H9 (cell line): ENCODE measurements around the gene DNAJC9. TPM values are rescaled to one million over a fixed set of nuclear protein-coding genes. Genes with fewer than 3 reads are reported as not detected.

Source experiments
- DNase-seq: peaks from one replicate; pipeline ENCODE4 v3.0.0-alpha.2; 2017
- H2AFZ ChIP-seq: one replicate; pipeline ENCODE4 v1.6.1; 2013; ENCODE audit warnings: mild to moderate bottlenecking, low read length, control low read depth, moderate library complexity
- H2AK5ac ChIP-seq: 2 replicates; pipeline ENCODE4 v1.6.1; 2013; ENCODE audit warnings: low read length, control low read depth, mixed read lengths; ENCODE audit not compliant: insufficient read length
- H2BK120ac ChIP-seq: one replicate; pipeline ENCODE4 v1.6.1; 2013; ENCODE audit warnings: low read depth, mild to moderate bottlenecking, low read length, control low read depth, inconsistent platforms; ENCODE audit not compliant: poor library complexity, severe bottlenecking
- H2BK12ac ChIP-seq: 2 replicates; pipeline ENCODE4 v1.6.1; 2013; ENCODE audit warnings: low read length, control low read depth, mixed read lengths, low read depth; ENCODE audit not compliant: insufficient read length
- H2BK15ac ChIP-seq: 2 replicates; pipeline ENCODE4 v1.6.1; 2013; ENCODE audit warnings: low read depth, low read length, control low read depth
- H2BK20ac ChIP-seq: one replicate; pipeline ENCODE4 v1.6.1; 2013; ENCODE audit warnings: low read depth, mild to moderate bottlenecking, low read length, control low read depth, inconsistent platforms; ENCODE audit not compliant: poor library complexity, severe bottlenecking
- H2BK5ac ChIP-seq: 2 replicates; pipeline ENCODE4 v1.6.1; 2013; ENCODE audit warnings: low read length, control low read depth, mixed read lengths; ENCODE audit not compliant: insufficient read length
- H3K14ac ChIP-seq: 2 replicates; pipeline ENCODE4 v1.6.1; 2013; ENCODE audit warnings: low read length, control low read depth; ENCODE audit not compliant: insufficient read depth
- H3K18ac ChIP-seq: 2 replicates; pipeline ENCODE4 v1.6.1; 2013; ENCODE audit warnings: low read depth, mild to moderate bottlenecking, mixed read lengths, low read length, control low read depth; ENCODE audit not compliant: insufficient read length
- H3K23ac ChIP-seq: 2 replicates; pipeline ENCODE4 v1.6.1; 2013; ENCODE audit warnings: low read length, control low read depth, mixed read lengths, low read depth; ENCODE audit not compliant: insufficient read length
- H3K23me2 ChIP-seq: 2 replicates; pipeline ENCODE4 v1.6.1; 2013; ENCODE audit warnings: low read depth, mild to moderate bottlenecking, mixed read lengths, low read length, control low read depth; ENCODE audit not compliant: insufficient read length, poor library complexity, severe bottlenecking
- H3K27ac ChIP-seq: 2 replicates; pipeline ENCODE4 v1.5.1; 2013; ENCODE audit warnings: low read length, control low read depth, mixed read lengths, low read depth; ENCODE audit not compliant: insufficient read length
- H3K27me3 ChIP-seq: 2 replicates; pipeline ENCODE4 v1.6.1; 2013; ENCODE audit warnings: low read length, control low read depth, inconsistent platforms; ENCODE audit not compliant: insufficient read depth
- H3K4ac ChIP-seq: 2 replicates; pipeline ENCODE4 v1.6.1; 2013; ENCODE audit warnings: low read depth, mild to moderate bottlenecking, control low read depth, inconsistent platforms, low read length, moderate library complexity
- H3K4me1 ChIP-seq: 2 replicates; pipeline ENCODE4 v1.6.1; 2013; ENCODE audit warnings: low read length, control low read depth, inconsistent platforms; ENCODE audit not compliant: insufficient read depth
- H3K4me2 ChIP-seq: 2 replicates; pipeline ENCODE4 v1.6.1; 2013; ENCODE audit warnings: low read length, control low read depth, mixed read lengths; ENCODE audit not compliant: insufficient read length, insufficient read depth
- H3K56ac ChIP-seq: 2 replicates; pipeline ENCODE4 v1.6.1; 2013; ENCODE audit warnings: low read depth, mild to moderate bottlenecking, mixed read lengths, low read length, control low read depth; ENCODE audit not compliant: insufficient read length
- H3K79me1 ChIP-seq: 2 replicates; pipeline ENCODE4 v1.6.1; 2013; ENCODE audit warnings: low read depth, mild to moderate bottlenecking, moderate library complexity, low read length, control low read depth, inconsistent platforms; ENCODE audit not compliant: insufficient read depth, poor library complexity, severe bottlenecking
- H3K79me2 ChIP-seq: 2 replicates; pipeline ENCODE4 v1.6.1; 2013; ENCODE audit warnings: low read length, control low read depth, inconsistent platforms; ENCODE audit not compliant: insufficient read depth
- H3K9ac ChIP-seq: 2 replicates; pipeline ENCODE4 v1.6.1; 2013; ENCODE audit warnings: low read length, control low read depth, mixed read lengths; ENCODE audit not compliant: insufficient read length; ENCODE audit errors: extremely low read depth
- H3K9me3 ChIP-seq: one replicate; pipeline ENCODE4 v1.6.1; 2013; ENCODE audit warnings: low read depth, low read length, inconsistent platforms; ENCODE audit not compliant: control insufficient read depth
- H3T11ph ChIP-seq: one replicate; pipeline ENCODE4 v1.6.1; 2013; ENCODE audit warnings: mild to moderate bottlenecking, low read length, control low read depth, inconsistent platforms
- H4K20me1 ChIP-seq: one replicate; pipeline ENCODE4 v1.6.1; 2013; ENCODE audit not compliant: control insufficient read depth, insufficient read length, insufficient read depth
- H4K5ac ChIP-seq: 2 replicates; pipeline ENCODE4 v1.6.1; 2013; ENCODE audit warnings: low read depth, mild to moderate bottlenecking, mixed read lengths, low read length, control low read depth; ENCODE audit not compliant: insufficient read length
- H4K8ac ChIP-seq: replicated peaks from 2 replicates; pipeline ENCODE4 v1.6.1; 2013; ENCODE audit warnings: low read length, control low read depth, mixed read lengths, low read depth; ENCODE audit not compliant: insufficient read length
- H4K91ac ChIP-seq: 2 replicates; pipeline ENCODE4 v1.6.1; 2013; ENCODE audit warnings: low read depth, mild to moderate bottlenecking, moderate library complexity, mixed read lengths, low read length, control low read depth; ENCODE audit not compliant: insufficient read length
- H3K27ac Mint-ChIP-seq, 3 experiments: 2 replicates in 2 of 3; 3 replicates in 1 of 3; pipeline ENCODE4 v1.8.0; 2020 to 2021; ENCODE audit warnings: mixed read lengths in 3 of 3, mild to moderate bottlenecking in 1 of 3, moderate library complexity in 1 of 3
- H3K27me3 Mint-ChIP-seq: 2 replicates; pipeline ENCODE4 v1.8.0; 2021; ENCODE audit warnings: low read depth, mild to moderate bottlenecking, moderate library complexity, mixed read lengths
- H3K36me3 Mint-ChIP-seq, 3 experiments: 2 replicates in 2 of 3; 3 replicates in 1 of 3; pipeline ENCODE4 v1.8.0; 2020 to 2021; ENCODE audit warnings: low read depth in 3 of 3, mixed read lengths in 3 of 3; ENCODE audit not compliant: insufficient read depth in 1 of 3
- H3K4me1 Mint-ChIP-seq, 2 experiments: 2 replicates each; pipeline ENCODE4 v1.8.0; 2020; ENCODE audit warnings: mixed read lengths in 2 of 2
- H3K4me3 Mint-ChIP-seq, 2 experiments: 2 replicates in 1 of 2; 3 replicates in 1 of 2; pipeline ENCODE4 v1.8.0; 2020 to 2021; ENCODE audit warnings: mild to moderate bottlenecking in 2 of 2, mixed read lengths in 2 of 2, moderate library complexity in 1 of 2
- H3K9me3 Mint-ChIP-seq, 2 experiments: 2 replicates in 1 of 2; 3 replicates in 1 of 2; pipeline ENCODE4 v1.8.0; 2020; ENCODE audit warnings: mild to moderate bottlenecking in 2 of 2, mixed read lengths in 2 of 2, moderate library complexity in 1 of 2
- WGBS: extraction: QIAGEN DNeasy Blood & Tissue Kit; methylation state at CpG from one replicate; pipeline ENCODE4 v1.1.7; 2013; ENCODE audit warnings: missing lambda C conversion rate, low lambda C conversion rate, mixed read lengths; ENCODE audit not compliant: insufficient read length; ENCODE audit errors: extremely low coverage; 5-methylcytosine and 5-hydroxymethylcytosine counted together
- total RNA-seq: library from RNA; stranded (reverse); gene quantifications from 2 replicates; pipeline ENCODE4 v1.2.1, GENCODE V29; 2021
- TF ChIP-seq, protein P1 (sequence below): fragments of 200-600 bp; sonication (generic); conservative IDR thresholded peaks from 3 replicates; pipeline ENCODE4 v1.8.0; 2021; ENCODE audit warnings: antibody characterized with exemption, mild to moderate bottlenecking

Gene DNAJC9
- total RNA-seq, 1 experiment from 2014 or later: 45.7 TPM

DNA sequence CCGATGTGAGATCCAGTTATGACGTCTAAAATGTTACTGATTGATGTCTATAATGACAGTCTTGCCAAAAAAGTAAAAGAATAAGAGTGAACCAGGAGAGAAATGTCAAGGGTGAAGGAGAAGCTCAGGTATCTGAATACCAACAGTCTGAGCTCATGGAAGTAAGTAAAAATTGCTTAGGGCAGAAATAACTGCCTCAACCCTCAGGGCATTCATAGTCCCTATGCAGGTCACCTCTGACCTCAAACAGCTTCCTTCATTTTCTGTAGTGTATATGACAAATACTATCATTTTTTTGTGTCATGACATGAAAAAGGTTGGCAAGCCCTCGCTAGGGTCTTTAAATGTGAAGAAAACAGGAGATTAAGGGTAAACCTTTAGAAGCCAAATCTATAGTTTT is 46.4 kb upstream of the DNAJC9 start:
- H3K36me3 Mint-ChIP-seq: no peaks in the 10 kb centered on the region; a peak in 2 of 7 replicates
- Histone ChIP-seq H4K5ac (no peak overlapping the region), H2AFZ (no peak overlapping the region), H3K4ac (no peak overlapping the region), H2BK5ac (no peak overlapping the region), H3K14ac (no peak overlapping the region), H4K20me1 (no peaks in the 10 kb centered on the region), H3K9ac (no peak overlapping the region), H3K56ac (no peak overlapping the region), H3K79me2 (no peaks in the 10 kb centered on the region), H3K9me3 (no peaks in the 10 kb centered on the region), H3K79me1 (no peaks in the 10 kb centered on the region), H3K4me2 (no peak overlapping the region), H2BK15ac (no peak overlapping the region), H3K23ac (no peak overlapping the region), H3T11ph (no peak overlapping the region), H2BK120ac (no peak overlapping the region), H3K18ac (no peak overlapping the region), H4K8ac (no peak overlapping the region), H2BK12ac (no peak overlapping the region), H3K4me1 (no peaks in the 10 kb centered on the region), H2BK20ac (no peak overlapping the region), H3K27ac (no peak overlapping the region), H3K27me3 (no peaks in the 10 kb centered on the region), H4K91ac (no peak overlapping the region), H2AK5ac (no peak overlapping the region), H3K23me2 (no peaks in the 10 kb centered on the region)
- no peaks in the 10 kb centered on the region for H3K4me1 Mint-ChIP-seq
- no CpG with 5 or more reads among the region's 3 CpGs for WGBS
- DNase-seq: no peak
- H3K9me3 Mint-ChIP-seq: peaks cover 12 to 14% of the 10 kb centered on the region in 2 experiments
- peaks cover 15% of the 10 kb centered on the region for H3K27me3 Mint-ChIP-seq
- no peak overlapping the region for H3K4me3 Mint-ChIP-seq
- TF ChIP-seq, protein P1, sequence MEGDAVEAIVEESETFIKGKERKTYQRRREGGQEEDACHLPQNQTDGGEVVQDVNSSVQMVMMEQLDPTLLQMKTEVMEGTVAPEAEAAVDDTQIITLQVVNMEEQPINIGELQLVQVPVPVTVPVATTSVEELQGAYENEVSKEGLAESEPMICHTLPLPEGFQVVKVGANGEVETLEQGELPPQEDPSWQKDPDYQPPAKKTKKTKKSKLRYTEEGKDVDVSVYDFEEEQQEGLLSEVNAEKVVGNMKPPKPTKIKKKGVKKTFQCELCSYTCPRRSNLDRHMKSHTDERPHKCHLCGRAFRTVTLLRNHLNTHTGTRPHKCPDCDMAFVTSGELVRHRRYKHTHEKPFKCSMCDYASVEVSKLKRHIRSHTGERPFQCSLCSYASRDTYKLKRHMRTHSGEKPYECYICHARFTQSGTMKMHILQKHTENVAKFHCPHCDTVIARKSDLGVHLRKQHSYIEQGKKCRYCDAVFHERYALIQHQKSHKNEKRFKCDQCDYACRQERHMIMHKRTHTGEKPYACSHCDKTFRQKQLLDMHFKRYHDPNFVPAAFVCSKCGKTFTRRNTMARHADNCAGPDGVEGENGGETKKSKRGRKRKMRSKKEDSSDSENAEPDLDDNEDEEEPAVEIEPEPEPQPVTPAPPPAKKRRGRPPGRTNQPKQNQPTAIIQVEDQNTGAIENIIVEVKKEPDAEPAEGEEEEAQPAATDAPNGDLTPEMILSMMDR: no peak
- H3K27ac Mint-ChIP-seq: no peak overlapping the region
